Liver (tissue), 9 donors: ENCODE results near the gene JOSD2. TPM values are rescaled to one million over a fixed set of nuclear protein-coding genes. Genes with fewer than 3 reads are reported as not detected.

Experiments used
- DNase-seq: peaks from one replicate; pipeline ENCODE4 v3.0.0-alpha.2; 2017; ENCODE audit warnings: low spot score
- H3K27ac ChIP-seq, 2 donors: one replicate each; pipeline ENCODE4 v1.7.0; 2013; ENCODE audit warnings: inconsistent platforms in 2 of 2, low read length in 2 of 2, control low read depth in 1 of 2, low read depth in 1 of 2, mild to moderate bottlenecking in 1 of 2
- H3K27me3 ChIP-seq, 4 donors: one replicate each; pipeline versions ENCODE4 v1.6.1 to v1.7.0; 2013; ENCODE audit warnings: low read length in 3 of 4, inconsistent platforms in 1 of 4, mild to moderate bottlenecking in 1 of 4, moderate library complexity in 1 of 4; ENCODE audit not compliant: control insufficient read depth in 4 of 4, insufficient read depth in 4 of 4
- H3K36me3 ChIP-seq, 4 donors: one replicate each; pipeline versions ENCODE4 v1.6.1 to v1.7.0; 2013; ENCODE audit warnings: low read length in 3 of 4, mild to moderate bottlenecking in 3 of 4, low read depth in 1 of 4, moderate library complexity in 1 of 4; ENCODE audit not compliant: control insufficient read depth in 4 of 4, insufficient read depth in 3 of 4
- H3K4me1 ChIP-seq, 4 donors: one replicate each; pipeline versions ENCODE4 v1.6.1 to v1.7.0; 2013; ENCODE audit warnings: low read length in 3 of 4, mild to moderate bottlenecking in 3 of 4, moderate library complexity in 1 of 4; ENCODE audit not compliant: control insufficient read depth in 4 of 4, insufficient read depth in 4 of 4
- H3K4me3 ChIP-seq, 3 donors: one replicate each; pipeline versions ENCODE4 v1.6.1 to v1.7.0; 2013; ENCODE audit warnings: low read length in 3 of 3, control low read depth in 1 of 3, low read depth in 1 of 3, mild to moderate bottlenecking in 1 of 3
- H3K9ac ChIP-seq, 2 donors: one replicate each; pipeline ENCODE4 v1.7.0; 2013; ENCODE audit warnings: low read length in 2 of 2, mild to moderate bottlenecking in 2 of 2, moderate library complexity in 2 of 2, control low read depth in 1 of 2, low read depth in 1 of 2
- H3K9me3 ChIP-seq, 4 donors: one replicate each; pipeline versions ENCODE4 v1.6.1 to v1.7.0; 2013; ENCODE audit warnings: low read length in 3 of 4; ENCODE audit not compliant: control insufficient read depth in 4 of 4
- ATF3 ChIP-seq: IDR thresholded peaks from 2 replicates; pipeline ENCODE4 v1.6.1; 2016; ENCODE audit warnings: antibody characterized with exemption
- EGR1 ChIP-seq, 2 donors: IDR thresholded peaks; 2 replicates each; pipeline ENCODE4 v1.6.1; 2016 to 2018; ENCODE audit warnings: antibody characterized with exemption in 2 of 2, low read depth in 2 of 2
- FOXA1 ChIP-seq: IDR thresholded peaks from 2 replicates; pipeline ENCODE4 v1.6.1; 2016; ENCODE audit warnings: antibody characterized with exemption
- GABPA ChIP-seq, 2 donors: IDR thresholded peaks in 1 of 2; conservative IDR thresholded peaks in 1 of 2; 2 replicates each; pipeline ENCODE4 v1.6.1; 2016; ENCODE audit warnings: antibody characterized with exemption in 2 of 2, mild to moderate bottlenecking in 1 of 2, moderate library complexity in 1 of 2
- HNF4G ChIP-seq: IDR thresholded peaks from 2 replicates; pipeline ENCODE4 v1.6.1; 2016; ENCODE audit warnings: antibody characterized with exemption
- JUND ChIP-seq, 2 donors: IDR thresholded peaks; 2 replicates each; pipeline ENCODE4 v1.6.1; 2016; ENCODE audit warnings: antibody characterized with exemption in 2 of 2
- RAD21 ChIP-seq, 2 donors: IDR thresholded peaks; 2 replicates each; pipeline ENCODE4 v1.6.1; 2016; ENCODE audit warnings: antibody characterized with exemption in 2 of 2, mild to moderate bottlenecking in 2 of 2
- REST ChIP-seq: IDR thresholded peaks from 2 replicates; pipeline ENCODE4 v1.6.1; 2016; ENCODE audit warnings: antibody characterized with exemption, mild to moderate bottlenecking
- RXRA ChIP-seq, 2 donors: IDR thresholded peaks; 2 replicates each; pipeline ENCODE4 v1.6.1; 2017 to 2018; ENCODE audit warnings: antibody characterized with exemption in 2 of 2, mild to moderate bottlenecking in 1 of 2
- SP1 ChIP-seq: IDR thresholded peaks from 2 replicates; pipeline ENCODE4 v1.6.1; 2018; ENCODE audit warnings: antibody characterized with exemption, mild to moderate bottlenecking
- TAF1 ChIP-seq: conservative IDR thresholded peaks from 2 replicates; pipeline ENCODE4 v1.6.1; 2016; ENCODE audit warnings: antibody characterized with exemption, mild to moderate bottlenecking
- YY1 ChIP-seq: IDR thresholded peaks from 2 replicates; pipeline ENCODE4 v1.6.1; 2016; ENCODE audit warnings: antibody characterized with exemption, mild to moderate bottlenecking
- ZBTB33 ChIP-seq: IDR thresholded peaks from 2 replicates; pipeline ENCODE4 v1.6.1; 2016; ENCODE audit warnings: antibody characterized with exemption
- WGBS: extraction: QIAGEN DNeasy Blood & Tissue Kit; methylation state at CpG from one replicate; pipeline ENCODE4 v1.1.7; 2013; 5-methylcytosine and 5-hydroxymethylcytosine counted together
- polyA plus RNA-seq, 2 donors: library from polyadenylated mRNA; stranded (reverse) in 1 of 2; unstranded in 1 of 2; fragments of 200-250 nt in 1 of 2; fragments of >200 nt in 1 of 2; fragmentation: Nextera tagmentation in 1 of 2; extraction: Ambion mirVana in 1 of 2; gene quantifications; one replicate each; pipeline versions ENCODE4 v1.2.1 to v1.2.3, GENCODE V29; 2013 to 2015
- total RNA-seq, 2 donors: library from RNA; depleted of rRNA; stranded (reverse); fragments of >200 nt; gene quantifications; one replicate each; pipeline ENCODE4 v1.2.3, GENCODE V29; 2014
- TF ChIP-seq, protein P1 (sequence below): fragments of 150-350 bp; IDR thresholded peaks from 2 replicates; pipeline ENCODE4 v1.5.1; 2017; ENCODE audit warnings: improper control_type of control experiment, low read depth, low read length; ENCODE audit not compliant: missing input control
- donor health status: healthy.
- donor health status: healthy.
- donor health status: healthy.
- donor health status: healthy.
- donor health status: healthy.

JOSD2 gene
- total and polyA plus RNA-seq, 4 donors = 6.6 to 32.9 (median 20.0) TPM

GRCh38 chr19:50481351-50482149 lies 29.4 kb downstream of the JOSD2 start:
- TF ChIP-seq REST = no peak
- TF ChIP-seq, protein P1, sequence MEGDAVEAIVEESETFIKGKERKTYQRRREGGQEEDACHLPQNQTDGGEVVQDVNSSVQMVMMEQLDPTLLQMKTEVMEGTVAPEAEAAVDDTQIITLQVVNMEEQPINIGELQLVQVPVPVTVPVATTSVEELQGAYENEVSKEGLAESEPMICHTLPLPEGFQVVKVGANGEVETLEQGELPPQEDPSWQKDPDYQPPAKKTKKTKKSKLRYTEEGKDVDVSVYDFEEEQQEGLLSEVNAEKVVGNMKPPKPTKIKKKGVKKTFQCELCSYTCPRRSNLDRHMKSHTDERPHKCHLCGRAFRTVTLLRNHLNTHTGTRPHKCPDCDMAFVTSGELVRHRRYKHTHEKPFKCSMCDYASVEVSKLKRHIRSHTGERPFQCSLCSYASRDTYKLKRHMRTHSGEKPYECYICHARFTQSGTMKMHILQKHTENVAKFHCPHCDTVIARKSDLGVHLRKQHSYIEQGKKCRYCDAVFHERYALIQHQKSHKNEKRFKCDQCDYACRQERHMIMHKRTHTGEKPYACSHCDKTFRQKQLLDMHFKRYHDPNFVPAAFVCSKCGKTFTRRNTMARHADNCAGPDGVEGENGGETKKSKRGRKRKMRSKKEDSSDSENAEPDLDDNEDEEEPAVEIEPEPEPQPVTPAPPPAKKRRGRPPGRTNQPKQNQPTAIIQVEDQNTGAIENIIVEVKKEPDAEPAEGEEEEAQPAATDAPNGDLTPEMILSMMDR = no peak
- no peak for TF ChIP-seq TAF1
- no peak for TF ChIP-seq HNF4G
- TF ChIP-seq ATF3 = no peak
- no peak for TF ChIP-seq RXRA (IDR thresholded peaks at IDR 0.05)
- no peak for TF ChIP-seq EGR1 (IDR thresholded peaks at IDR 0.05; ENCODE audit: low read depth in 2 of 2)
- no peak for TF ChIP-seq RAD21 (IDR thresholded peaks at IDR 0.05)
- no peak for TF ChIP-seq JUND (IDR thresholded peaks at IDR 0.05)
- no peaks in the 10 kb centered on the region for H3K27me3 ChIP-seq
- no peak overlapping the region for H3K27ac ChIP-seq
- H3K4me1 ChIP-seq = peaks cover 1 to 12% (median 10%) of the 10 kb centered on the region in 4 donors
- no peak overlapping the region for H3K9ac ChIP-seq
- 94% methylated on average over 27 of the region's 27 CpGs for WGBS
- peaks cover 7 to 38% (median 11%) of the 10 kb centered on the region in 4 donors for H3K36me3 ChIP-seq
- H3K9me3 ChIP-seq = no peaks in the 10 kb centered on the region
- no peak overlapping the region for H3K4me3 ChIP-seq
- no peak for DNase-seq

- H3K36me3 ChIP-seq = peaks cover 7 to 38% (median 11%) of the 10 kb centered on the region in 4 donors
- no peak overlapping the region for H3K27ac ChIP-seq
- WGBS = 94% methylated on average over 37 of the region's 37 CpGs
- no peak overlapping the region for H3K9ac ChIP-seq
- no peak for DNase-seq
- H3K27me3 ChIP-seq = no peaks in the 10 kb centered on the region
- H3K4me3 ChIP-seq = no peak overlapping the region
- peaks cover 5 to 18% (median 14%) of the 10 kb centered on the region in 4 donors for H3K4me1 ChIP-seq
- H3K9me3 ChIP-seq = no peaks in the 10 kb centered on the region
- TF ChIP-seq YY1 = no peak
- TF ChIP-seq, protein P1 = no peak
- no peak for TF ChIP-seq EGR1 (IDR thresholded peaks at IDR 0.05; ENCODE audit: low read depth in 2 of 2)
- TF ChIP-seq GABPA (IDR thresholded peaks at IDR 0.05 in 1 of 2, conservative IDR thresholded peaks at IDR 0.05 in 1 of 2) = no peak
- TF ChIP-seq RXRA (IDR thresholded peaks at IDR 0.05) = no peak
- TF ChIP-seq JUND (IDR thresholded peaks at IDR 0.05) = no peak
- TF ChIP-seq ZBTB33 = no peak
- no peak for TF ChIP-seq FOXA1
- no peak for TF ChIP-seq REST
- TF ChIP-seq HNF4G = no peak
- no peak for TF ChIP-seq SP1
- TF ChIP-seq RAD21 (IDR thresholded peaks at IDR 0.05) = no peak
Observed at GRCh38 chr19:50480281-50481111, 30.5 kb downstream of the JOSD2 start.
